GM21717 (cell line): ENCODE data around the gene GNLY.
"Not testable (repeated sequence)": the region's sequence is repeated elsewhere in the genome, so short reads cannot be mapped to it uniquely, and the experiment has no call there.

Source experiments
- ATAC-seq: cut with Tn5 transposase; IDR thresholded peaks from one replicate; pipeline ENCODE4 v1.9.1; 2021; ENCODE audit warnings: mild to moderate bottlenecking, moderate library complexity; ENCODE audit not compliant: unreplicated experiment

Gene GNLY

GRCh38 chr2:85663594-85664565 lies 30.3 kb upstream of the GNLY start:
- no peak for ATAC-seq

- ATAC-seq, result no peak
Observed at GRCh38 chr2:85665264-85665937, 28.8 kb upstream of the GNLY start.

- ATAC-seq, result no peak
Observed at GRCh38 chr2:85666016-85666415, 28.1 kb upstream of the GNLY start.

- ATAC-seq, result no peak
Observed at GRCh38 chr2:85666435-85667316, 27.5 kb upstream of the GNLY start.

DNA sequence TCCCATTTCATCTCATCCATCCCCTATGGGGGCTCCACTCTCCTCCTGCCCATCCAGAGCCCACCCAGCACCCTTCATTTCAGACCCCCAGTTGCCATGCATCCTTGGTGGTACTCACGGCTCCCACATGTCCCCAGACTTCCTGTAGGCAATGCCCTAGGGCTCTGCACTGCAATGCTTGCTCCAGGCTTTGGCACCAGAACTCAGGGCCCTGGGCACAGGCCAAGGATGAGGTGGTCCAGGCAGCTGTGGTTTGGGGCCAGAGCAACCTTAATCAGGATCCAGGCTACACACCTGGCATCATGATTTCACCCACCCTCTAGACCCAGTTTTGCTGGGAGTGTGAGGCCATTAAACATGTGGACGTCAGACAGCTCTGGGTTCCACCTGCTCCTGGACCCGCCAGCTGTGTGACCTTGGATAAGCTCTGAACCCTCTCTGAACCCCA lies 26.6 kb upstream of the GNLY start:
- ATAC-seq, result no peak

- ATAC-seq, result no peak
Observed at GRCh38 chr2:85668009-85668856, 25.9 kb upstream of the GNLY start, which contains the start of gene SFTPB. SFTPB (minus strand) TSS chr2:85668199; CDS start chr2:85668183, 16 bp downstream.

DNA sequence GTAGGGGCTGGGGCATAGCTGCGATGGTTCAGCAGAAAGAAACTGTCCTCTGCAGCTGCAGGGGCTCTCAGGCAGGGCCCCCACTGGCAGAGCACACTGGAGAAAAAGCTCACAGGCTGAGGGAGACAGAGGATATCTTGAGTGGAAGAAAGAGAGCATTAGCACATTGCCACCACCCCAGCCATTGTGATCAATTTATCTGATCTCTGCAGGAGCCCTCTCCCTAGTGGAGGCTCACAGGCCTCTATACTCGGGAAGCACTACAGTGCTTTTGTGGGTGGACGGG lies 25.4 kb upstream of the GNLY start:
- ATAC-seq, result no peak

DNA sequence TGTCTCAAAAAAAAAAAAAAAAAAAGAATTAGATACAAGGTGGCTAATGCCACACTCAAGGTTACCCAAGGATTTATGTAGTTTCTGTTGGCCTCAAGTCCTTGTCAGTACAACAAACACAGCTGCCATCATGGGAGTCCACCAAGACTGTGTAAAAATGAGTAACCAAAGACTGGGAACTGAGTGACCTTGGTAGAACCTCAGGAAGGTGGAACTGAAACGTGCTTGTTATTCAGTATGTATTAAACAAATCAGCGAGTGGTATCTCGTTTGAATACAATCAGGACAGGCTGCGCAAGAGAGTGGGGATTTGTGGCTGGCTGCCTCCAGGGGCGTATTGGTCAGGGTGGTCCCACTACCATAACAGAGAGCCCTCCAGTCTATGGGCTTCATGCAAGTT lies 24.6 kb upstream of the GNLY start:
- peak; percentile 59 for ATAC-seq

DNA sequence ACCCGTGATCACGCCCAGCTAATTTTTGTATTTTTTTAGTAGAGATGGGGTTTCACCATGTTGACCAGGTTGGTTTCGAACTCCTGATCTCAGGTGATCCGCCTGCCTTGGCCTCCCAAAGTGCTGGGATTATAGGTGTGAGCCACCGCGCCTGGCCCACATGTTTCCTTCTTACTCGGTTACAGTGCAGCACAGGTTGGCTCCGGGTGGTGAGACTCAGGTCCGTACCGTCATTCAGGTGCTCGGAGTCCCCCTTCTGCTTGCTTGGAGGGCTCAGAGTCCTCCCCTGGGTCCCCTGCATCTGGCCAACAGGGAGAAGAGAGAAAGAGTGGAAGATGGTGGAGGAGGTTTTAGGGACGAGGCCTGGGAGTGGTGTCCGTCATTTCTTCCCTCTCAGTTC lies 23.7 kb upstream of the GNLY start:
- not testable (repeated sequence) for ATAC-seq

- ATAC-seq, result no peak
Observed at GRCh38 chr2:85672456-85672855, 21.7 kb upstream of the GNLY start.

GRCh38 chr2:85673716-85674375 lies 20.3 kb upstream of the GNLY start:
- no peak for ATAC-seq

GRCh38 chr2:85674417-85674816 lies 19.7 kb upstream of the GNLY start:
- no peak for ATAC-seq

DNA sequence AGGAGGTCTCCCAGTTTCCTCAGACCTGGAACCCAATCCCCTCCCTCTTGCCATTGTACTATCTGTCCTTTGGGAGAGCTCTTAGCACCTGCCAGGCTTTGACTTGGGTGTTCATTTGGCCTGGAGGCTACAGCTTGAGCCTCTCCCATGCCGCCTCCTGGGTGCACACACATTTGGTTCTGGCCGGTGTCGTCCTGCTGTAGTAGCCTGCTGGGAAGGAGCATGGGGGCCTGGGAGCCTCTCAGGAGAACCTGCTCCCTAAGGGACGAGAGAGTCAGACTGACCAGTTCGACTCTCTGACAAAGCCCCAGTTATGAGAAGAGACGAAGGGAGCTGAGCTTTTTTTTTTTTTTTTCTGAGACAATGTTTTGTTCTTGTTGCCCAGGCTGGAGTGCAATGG lies 18.7 kb upstream of the GNLY start:
- no peak for ATAC-seq

DNA sequence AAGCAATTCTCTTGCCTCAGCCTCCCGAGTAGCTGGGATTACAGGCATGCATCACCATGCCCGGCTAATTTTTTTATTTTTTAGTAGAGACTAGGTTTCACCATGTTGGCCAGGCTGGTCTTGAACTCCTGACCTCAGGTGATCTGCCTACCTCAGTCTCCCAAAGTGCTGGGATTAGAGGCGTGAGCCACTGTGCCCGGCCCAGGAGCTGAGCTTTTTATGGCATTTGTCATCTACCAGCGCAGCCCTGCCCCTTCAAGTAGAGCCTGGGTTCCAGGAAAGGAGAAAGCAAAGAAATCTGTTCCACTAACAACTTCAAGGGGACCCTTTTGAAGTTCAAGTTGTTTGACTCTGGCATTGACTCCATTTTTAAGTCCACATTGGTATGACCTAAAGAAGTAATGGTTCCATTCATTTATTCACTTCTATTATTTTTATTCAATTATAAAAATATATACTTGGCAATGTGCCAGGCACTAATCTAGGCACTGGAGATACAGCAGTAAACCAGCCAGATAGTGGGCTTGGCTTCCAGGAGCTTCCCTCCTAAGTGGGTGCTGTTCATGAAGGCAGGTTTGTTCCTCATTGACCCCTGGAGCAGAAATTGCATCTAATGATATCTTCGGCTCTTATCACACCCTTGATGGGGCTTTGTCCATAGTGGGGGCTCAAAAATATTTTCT lies 18.2 kb upstream of the GNLY start:
- ATAC-seq, result no peak

- ATAC-seq, result no peak
Observed at GRCh38 chr2:85678377-85678776, 15.8 kb upstream of the GNLY start.

GRCh38 chr2:85678794-85679672 lies 15.1 kb upstream of the GNLY start:
- ATAC-seq, result peak; percentile 62

DNA sequence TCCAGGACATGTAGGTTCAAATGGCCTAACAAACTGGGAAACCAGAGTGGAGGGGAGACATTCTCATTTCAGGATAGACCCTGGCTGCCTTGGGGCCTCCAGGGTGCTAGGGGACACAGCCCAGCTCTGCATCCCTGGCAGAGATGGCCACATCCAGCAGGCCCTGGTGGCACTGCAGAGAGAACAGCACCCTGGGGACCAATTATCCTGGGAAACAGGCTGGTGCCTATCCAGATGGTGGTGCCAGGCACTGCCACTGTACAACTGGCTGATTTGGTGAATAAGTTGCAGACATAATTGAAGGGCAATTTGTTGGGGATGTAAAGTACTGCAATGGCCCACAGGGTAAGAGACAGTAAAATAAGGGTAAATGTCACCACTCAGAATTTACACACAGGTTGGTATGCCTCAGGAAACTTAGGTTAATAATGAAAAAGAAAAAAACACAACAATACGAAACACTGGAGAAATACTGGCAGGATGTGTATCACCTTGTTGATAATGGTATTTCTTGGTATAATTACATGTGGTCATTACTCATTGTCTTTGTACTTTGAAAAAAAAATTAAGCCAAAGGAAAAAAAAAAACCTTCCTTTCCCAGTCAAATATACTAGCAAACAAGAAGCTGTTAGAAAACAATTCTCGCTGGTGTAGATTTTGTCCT lies 13.3 kb upstream of the GNLY start:
- ATAC-seq, result no peak

GRCh38 chr2:85681372-85681763 lies 12.8 kb upstream of the GNLY start:
- no peak for ATAC-seq
